AG09319 (cell line): ENCODE results near the gene UNKL.

Experiments used
- DNase-seq: peaks from one replicate; pipeline ENCODE4 v3.0.0-alpha.2; 2010; ENCODE audit warnings: low read depth; ENCODE audit errors: extremely low read depth
- TF ChIP-seq, protein P1 (sequence below): IDR thresholded peaks from 2 replicates; pipeline ENCODE4 v1.5.1; 2011; ENCODE audit warnings: low read depth, mild to moderate bottlenecking, inconsistent platforms, low read length, moderate library complexity

UNKL gene

DNA sequence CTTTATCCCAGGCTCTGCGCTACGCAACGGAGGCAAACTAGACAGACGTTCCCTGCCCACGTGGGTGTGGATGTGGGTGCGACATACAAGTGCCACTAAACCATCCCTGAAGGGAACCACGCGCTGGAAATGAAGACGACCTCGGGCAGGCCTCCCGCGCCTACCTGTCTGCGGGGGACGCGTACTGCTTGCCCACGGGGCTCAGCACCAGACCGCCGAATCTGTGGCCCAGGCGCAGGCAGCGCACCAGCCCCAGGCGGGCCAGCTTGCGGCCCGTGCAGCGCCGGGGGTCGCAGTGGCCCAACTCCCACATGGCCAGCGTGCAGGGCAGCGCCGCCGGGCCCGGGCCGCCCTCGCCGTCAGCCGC is 63.3 kb downstream of the UNKL start:
- DNase-seq = no peak

DNA sequence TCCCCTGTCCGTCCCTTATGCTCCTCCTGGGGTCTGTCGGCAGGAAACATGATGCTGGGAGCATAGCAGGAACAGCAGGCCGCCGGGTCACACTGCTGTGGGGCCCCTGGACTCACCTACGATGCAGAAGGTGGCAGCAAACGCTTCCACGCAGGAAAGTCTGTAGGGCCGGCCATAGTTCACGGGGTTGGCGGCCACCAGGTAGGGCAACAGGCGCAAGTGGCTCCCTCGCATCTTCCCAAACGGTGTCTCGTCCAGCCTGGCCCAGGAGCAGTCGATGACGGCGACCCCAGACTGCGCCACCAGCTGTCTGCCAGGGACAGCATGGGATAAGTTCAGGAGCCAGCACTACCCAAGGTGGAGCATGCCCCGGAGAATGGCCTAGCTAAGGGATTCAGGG is 63.8 kb downstream of the UNKL start:
- TF ChIP-seq, protein P1, sequence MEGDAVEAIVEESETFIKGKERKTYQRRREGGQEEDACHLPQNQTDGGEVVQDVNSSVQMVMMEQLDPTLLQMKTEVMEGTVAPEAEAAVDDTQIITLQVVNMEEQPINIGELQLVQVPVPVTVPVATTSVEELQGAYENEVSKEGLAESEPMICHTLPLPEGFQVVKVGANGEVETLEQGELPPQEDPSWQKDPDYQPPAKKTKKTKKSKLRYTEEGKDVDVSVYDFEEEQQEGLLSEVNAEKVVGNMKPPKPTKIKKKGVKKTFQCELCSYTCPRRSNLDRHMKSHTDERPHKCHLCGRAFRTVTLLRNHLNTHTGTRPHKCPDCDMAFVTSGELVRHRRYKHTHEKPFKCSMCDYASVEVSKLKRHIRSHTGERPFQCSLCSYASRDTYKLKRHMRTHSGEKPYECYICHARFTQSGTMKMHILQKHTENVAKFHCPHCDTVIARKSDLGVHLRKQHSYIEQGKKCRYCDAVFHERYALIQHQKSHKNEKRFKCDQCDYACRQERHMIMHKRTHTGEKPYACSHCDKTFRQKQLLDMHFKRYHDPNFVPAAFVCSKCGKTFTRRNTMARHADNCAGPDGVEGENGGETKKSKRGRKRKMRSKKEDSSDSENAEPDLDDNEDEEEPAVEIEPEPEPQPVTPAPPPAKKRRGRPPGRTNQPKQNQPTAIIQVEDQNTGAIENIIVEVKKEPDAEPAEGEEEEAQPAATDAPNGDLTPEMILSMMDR = no peak

More for the DNA sequence above, 63.3 kb downstream of the UNKL start:
- TF ChIP-seq, protein P1 = no peak

DNA sequence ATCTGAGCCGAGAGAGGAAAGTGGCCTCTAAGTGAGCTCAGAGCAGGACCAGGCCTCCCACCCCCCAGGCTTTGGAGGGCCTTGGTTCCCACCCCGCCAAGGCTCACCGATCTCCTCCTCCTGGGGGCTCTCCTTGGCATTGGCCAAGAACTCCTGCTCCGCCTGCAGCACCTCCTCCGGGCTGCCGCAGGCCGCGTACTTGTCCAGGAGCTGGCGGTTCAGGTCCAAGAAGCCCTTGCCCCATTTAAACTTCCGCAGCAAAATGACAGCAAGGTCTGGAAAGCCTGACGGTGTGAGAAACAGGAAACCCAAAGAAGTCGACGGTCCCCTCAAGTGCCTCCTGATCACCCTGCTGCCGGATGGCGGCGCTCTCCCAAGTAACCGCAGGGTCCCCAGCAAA is 64.6 kb downstream of the UNKL start:
- no peak for DNase-seq
- TF ChIP-seq, protein P1 = no peak

More for the DNA sequence above, 63.8 kb downstream of the UNKL start:
- DNase-seq = no peak

DNA sequence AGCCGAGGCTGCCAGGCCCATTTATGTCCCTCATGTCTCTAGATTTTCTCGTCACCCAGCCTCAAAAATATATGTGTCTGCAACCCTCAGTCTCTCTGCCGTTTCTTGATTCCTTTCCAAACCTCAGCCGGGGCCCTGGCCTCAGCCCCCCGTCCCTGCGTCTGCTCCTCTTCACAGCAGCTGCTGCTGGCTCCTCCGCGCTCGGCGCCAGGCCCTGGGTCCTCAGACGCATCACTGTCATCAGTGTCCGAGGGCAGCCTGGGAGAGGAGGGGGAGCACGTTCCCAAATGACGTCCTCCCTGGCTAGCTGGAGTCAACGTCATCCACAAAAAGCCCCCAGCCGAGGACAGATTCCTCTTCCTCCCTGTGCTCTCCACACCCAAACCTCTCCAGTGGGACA is 65.2 kb downstream of the UNKL start:
- DNase-seq = no peak
- TF ChIP-seq, protein P1 = no peak

DNA sequence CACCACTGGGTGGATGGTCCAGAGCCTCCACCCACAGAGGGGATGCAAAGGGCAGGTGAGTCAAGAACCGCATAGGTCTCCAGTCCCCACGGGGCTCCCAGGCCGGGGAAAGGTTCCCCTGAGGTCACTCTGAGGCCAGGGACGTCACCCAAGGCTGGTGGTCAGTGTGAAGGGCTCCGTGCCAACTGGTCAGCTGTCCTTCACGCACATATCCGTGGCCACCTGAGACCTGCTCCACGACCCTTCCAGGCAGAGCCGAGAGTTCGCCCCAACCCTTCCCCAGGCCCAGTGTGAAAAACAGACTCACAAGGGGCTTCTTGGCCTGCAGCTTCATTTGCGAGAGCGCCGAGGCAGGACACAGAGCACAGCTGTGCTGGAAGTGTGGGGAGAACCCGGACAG is 65.6 kb downstream of the UNKL start:
- TF ChIP-seq, protein P1 = no peak
- DNase-seq = no peak

DNA sequence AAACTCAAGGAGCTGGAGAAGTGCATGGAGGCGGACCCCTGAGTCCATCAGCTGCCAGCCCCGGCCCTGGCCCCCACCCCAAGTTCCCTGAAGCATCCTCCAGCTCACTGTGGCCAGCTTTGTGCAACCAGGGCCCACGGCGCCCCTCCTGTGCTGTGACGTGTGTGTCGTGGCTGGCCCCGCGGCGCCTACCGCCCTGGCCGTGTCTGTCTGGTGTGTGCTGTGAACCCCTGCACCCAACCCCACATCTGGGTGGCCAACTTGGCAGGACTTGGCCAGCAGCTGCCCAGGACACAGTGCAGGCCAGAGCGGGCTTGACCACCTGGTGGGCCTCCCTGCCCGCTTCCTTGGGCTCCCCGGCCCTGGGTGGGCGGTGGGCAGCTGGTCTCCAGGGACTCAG is 66.1 kb downstream of the UNKL start:
- DNase-seq = no peak
- TF ChIP-seq, protein P1 = no peak

DNA sequence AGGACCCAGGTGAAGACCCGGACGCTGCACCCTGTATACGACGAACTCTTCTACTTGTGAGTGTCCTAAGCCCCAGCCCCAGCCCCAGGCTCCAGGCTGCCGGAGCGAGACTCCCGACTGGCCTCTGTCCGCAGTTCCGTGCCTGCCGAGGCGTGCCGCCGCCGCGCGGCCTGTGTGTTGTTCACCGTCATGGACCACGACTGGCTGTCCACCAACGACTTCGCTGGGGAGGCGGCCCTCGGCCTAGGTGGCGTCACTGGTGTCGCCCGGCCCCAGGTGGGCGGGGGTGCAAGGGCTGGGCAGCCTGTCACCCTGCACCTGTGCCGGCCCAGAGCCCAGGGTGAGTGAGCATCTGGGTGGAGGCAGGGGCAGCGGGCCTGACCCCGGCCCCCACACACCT is 66.5 kb downstream of the UNKL start:
- no peak for DNase-seq
- TF ChIP-seq, protein P1 = no peak
